Esophagus squamous epithelium (tissue), 5 donors: ENCODE measurements around the gene ARVCF. TPM values are rescaled to one million over a fixed set of nuclear protein-coding genes. Genes with fewer than 3 reads are reported as not detected.
A peak's percentile ranks its signal among the peaks of the same experiment; 100 is the strongest.

Source experiments
- DNase-seq: peaks from one replicate; lab custom pipeline; 2025; lab: John Stamatoyannopoulos, UW
- H3K27ac ChIP-seq, 4 donors: fragments of 200-600 bp; sonication (generic); one replicate each; pipeline ENCODE4 v1.5.1; 2016 to 2019; ENCODE audit warnings: mild to moderate bottlenecking in 1 of 4
- H3K27me3 ChIP-seq, 4 donors: fragments of 200-600 bp; sonication (generic); 1 replicate in 3 of 4; 2 replicates in 1 of 4; pipeline versions ENCODE4 v1.5.1 to v1.6.0; 2017 to 2021; ENCODE audit warnings: antibody characterized with exemption in 1 of 4
- H3K36me3 ChIP-seq, 3 donors: fragments of 200-600 bp; sonication (generic); one replicate each; pipeline ENCODE4 v1.5.1; 2016 to 2019
- H3K4me1 ChIP-seq, 3 donors: fragments of 200-600 bp; sonication (generic); one replicate each; pipeline ENCODE4 v1.5.1; 2017 to 2019
- H3K4me3 ChIP-seq, 4 donors: fragments of 200-600 bp; sonication (generic); 1 replicate in 3 of 4; 2 replicates in 1 of 4; pipeline ENCODE4 v1.5.1; 2016 to 2019; ENCODE audit warnings: mild to moderate bottlenecking in 2 of 4, moderate library complexity in 1 of 4
- H3K9me3 ChIP-seq, 3 donors: fragments of 200-600 bp; sonication (generic); one replicate each; pipeline ENCODE4 v1.5.1; 2016 to 2019
- CTCF ChIP-seq, 6 experiments: fragments of 450-650 bp in 4 of 6; fragments of 200-600 bp in 2 of 6; sonication (generic) in 2 of 6; IDR thresholded peaks; one replicate each; pipeline ENCODE4 v1.5.1; 2016 to 2019; ENCODE audit warnings: antibody characterized with exemption in 6 of 6, mild to moderate bottlenecking in 4 of 6, moderate library complexity in 4 of 6
- POLR2A ChIP-seq, 4 donors: fragments of 450-650 bp; IDR thresholded peaks; one replicate each; pipeline ENCODE4 v1.6.1; 2017; ENCODE audit warnings: antibody characterized with exemption in 4 of 4, mild to moderate bottlenecking in 4 of 4, moderate library complexity in 3 of 4
- WGBS, 2 donors: methylation state at CpG; one replicate each; pipeline ENCODE4 v1.1.5; 2018; 5-methylcytosine and 5-hydroxymethylcytosine counted together
- intact Hi-C: fragments of 100-400 bp; cut with DNase I; formaldehyde crosslinking; loops from one replicate; pipeline ENCODE4 v1.15.0; 2022
- total RNA-seq, 4 donors: library from RNA; depleted of rRNA; stranded (reverse); fragments of >200 nt; gene quantifications; one replicate each; pipeline ENCODE4 v1.1.0, GENCODE V29; 2016
- donor health status: DM: yes; HTN: yes; CAD: no.

ARVCF gene
- total RNA-seq, 4 donors from 2014 or later = 3.1 to 10.9 (median 7.1) TPM

- no peaks in the 10 kb centered on the region for H3K27me3 ChIP-seq
- H3K36me3 ChIP-seq = no peaks in the 10 kb centered on the region
- 45 to 47% methylated on average over 8 to 10 of the region's 11 CpGs for WGBS, 2 donors
- H3K4me1 ChIP-seq = peaks cover 25 to 70% (median 32%) of the 10 kb centered on the region in 3 donors
- TF ChIP-seq POLR2A (IDR thresholded peaks at IDR 0.05) (peak in 1 of 4 donors; percentile 24), CTCF (IDR thresholded peaks at IDR 0.05) (peak in 1 of 6 experiments; percentile 5)
- peak overlapping the region in 3 of 4 donors; percentile 65 to 97 (median 80) for H3K4me3 ChIP-seq
- H3K9me3 ChIP-seq = no peaks in the 10 kb centered on the region
- intact Hi-C loops = no loop called here
- peak overlapping the region; percentile 92 to 97 (median 94) for H3K27ac ChIP-seq
- DNase-seq = no peak
Measured at GRCh38 chr22:19943082-19944026, 73.3 kb downstream of the ARVCF start.

- no peaks in the 10 kb centered on the region for H3K36me3 ChIP-seq
- intact Hi-C loops = no loop called here
- WGBS, 2 donors = 0 to 3% methylated on average over 5 to 6 of the region's 8 CpGs
- peak overlapping the region; percentile 92 to 97 (median 94) for H3K27ac ChIP-seq
- H3K9me3 ChIP-seq = no peaks in the 10 kb centered on the region
- peak overlapping the region; percentile 65 to 97 (median 86) for H3K4me3 ChIP-seq
- TF ChIP-seq POLR2A (IDR thresholded peaks at IDR 0.05) (peak in 2 of 4 donors; percentile 4 to 6), CTCF (IDR thresholded peaks at IDR 0.05) (no peak)
- no peak for DNase-seq
- H3K4me1 ChIP-seq = peaks cover 25 to 67% (median 31%) of the 10 kb centered on the region in 3 donors
- H3K27me3 ChIP-seq = no peaks in the 10 kb centered on the region
Measured at GRCh38 chr22:19942157-19943081, 74.2 kb downstream of the ARVCF start.

GRCh38 chr22:19941365-19942082 lies 75.1 kb downstream of the ARVCF start, which contains the start of the genes COMT and TXNRD2:
Gene COMT, plus strand, starts transcription at chr22:19941772. Its CDS starts 20,755 bp downstream, at chr22:19962527.
Gene TXNRD2, minus strand, starts transcription at chr22:19941818. Its CDS starts 15 bp downstream, at chr22:19941803.
- H3K36me3 ChIP-seq = no peaks in the 10 kb centered on the region
- no peaks in the 10 kb centered on the region for H3K27me3 ChIP-seq
- H3K4me1 ChIP-seq = peaks cover 25 to 60% (median 27%) of the 10 kb centered on the region in 3 donors
- intact Hi-C loops = no loop called here
- no peak for TF ChIP-seq CTCF (IDR thresholded peaks at IDR 0.05)
- peak in 2 of 4 donors; percentile 45 to 56 for TF ChIP-seq POLR2A (IDR thresholded peaks at IDR 0.05)
- DNase-seq = no peak
- no peaks in the 10 kb centered on the region for H3K9me3 ChIP-seq
- peak within 1 kb of the TSS; percentile 92 to 97 (median 94) for H3K27ac ChIP-seq
- H3K4me3 ChIP-seq = peak within 1 kb of the TSS; percentile 65 to 97 (median 86)
- 0 to 1% methylated on average over 6 to 21 of the region's 63 CpGs for WGBS, 2 donors

GRCh38 chr22:19940536-19941364 lies 75.9 kb downstream of the ARVCF start:
- Histone ChIP-seq H3K9me3 (no peaks in the 10 kb centered on the region), H3K4me3 (peak overlapping the region; percentile 65 to 97 (median 86)), H3K27me3 (no peaks in the 10 kb centered on the region), H3K36me3 (no peaks in the 10 kb centered on the region), H3K27ac (peak overlapping the region; percentile 92 to 97 (median 94)), H3K4me1 (peaks cover 25 to 53% (median 27%) of the 10 kb centered on the region in 3 donors)
- intact Hi-C loops = no loop called here
- DNase-seq = no peak
- no peak for TF ChIP-seq CTCF (IDR thresholded peaks at IDR 0.05)
- TF ChIP-seq POLR2A (IDR thresholded peaks at IDR 0.05) = no peak
- 72 to 95% methylated on average over 12 to 16 of the region's 21 CpGs for WGBS, 2 donors
